HEK293T (cell line): ENCODE measurements around the gene PSMC5.

Source experiments
- FOXK2 ChIP-seq: fragments of 450-650 bp; IDR thresholded peaks from 2 replicates; pipeline ENCODE4 v1.6.1; 2016; ENCODE audit warnings: mild to moderate bottlenecking
- L3MBTL2 ChIP-seq: fragments of 450-650 bp; conservative IDR thresholded peaks from 2 replicates; pipeline ENCODE4 v1.6.1; 2016; ENCODE audit warnings: mild to moderate bottlenecking
- SUZ12 ChIP-seq: fragments of 450-650 bp; IDR thresholded peaks from 2 replicates; pipeline ENCODE4 v1.6.1; 2016; ENCODE audit warnings: mild to moderate bottlenecking
- ZNF384 ChIP-seq: fragments of 450-650 bp; IDR thresholded peaks from 2 replicates; pipeline ENCODE4 v1.6.1; 2016

- TF ChIP-seq FOXK2 = no peak
- no peak for TF ChIP-seq ZNF384
- no peak for TF ChIP-seq SUZ12
- TF ChIP-seq L3MBTL2 = no peak
Measured at GRCh38 chr17:63823659-63824331, 3.4 kb upstream of the PSMC5 start.
